Measurements from ENCODE around the gene CCDC122. TPM values are rescaled to one million over a fixed set of nuclear protein-coding genes. Genes with fewer than 3 reads are reported as not detected.

Gene CCDC122
- total and polyA plus RNA-seq, 2 donors (not counting 3 experiments of a cell fraction or from before 2014, with no cell fraction given) = 0.57 to 7.5 TPM

DNA sequence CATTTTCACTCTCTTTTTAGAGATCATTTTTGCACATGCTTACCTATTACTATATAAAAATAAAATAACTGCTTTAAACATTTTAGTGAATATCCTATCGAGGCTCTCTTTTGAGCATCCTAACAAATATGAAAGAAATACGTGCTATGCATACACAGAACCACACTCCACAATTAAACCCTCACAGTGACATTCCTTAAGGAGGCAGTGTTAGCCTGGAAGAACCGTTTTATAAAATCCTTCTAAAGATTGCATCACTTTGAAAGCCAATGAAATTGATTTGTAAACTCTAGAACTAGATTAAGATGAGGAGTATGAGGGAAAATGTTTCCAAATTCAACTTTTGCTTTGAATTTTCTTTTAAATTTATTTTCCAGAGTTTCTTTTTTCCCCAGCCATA lies 81.7 kb downstream of the CCDC122 start:
- H3K4me1 ChIP-seq (ENCODE audit: control insufficient read depth, extremely low read depth, insufficient read depth, low read length) = no peaks in the 10 kb centered on the region
- no peaks in the 10 kb centered on the region for H3K9me3 ChIP-seq (replicated peaks; ENCODE audit: control insufficient read depth, insufficient read depth, low read length)
- H3K9ac ChIP-seq (replicated peaks; ENCODE audit: extremely low read depth, insufficient read depth, low read length) = no peak overlapping the region
- dilution Hi-C loops (cut with MboI; ENCODE audit: extremely low pct_ligation_motif_present, low sequenced_read_pairs) (no loop called here), intact Hi-C loops (cut with micrococcal nuclease) (no loop called here)
- no peaks in the 10 kb centered on the region for H4K20me1 ChIP-seq (replicated peaks; ENCODE audit: control insufficient read depth, extremely low read depth, insufficient read depth, low read length)
- TF ChIP-seq POLR2AphosphoS5 (IDR thresholded peaks at IDR 0.05; ENCODE audit: insufficient read depth, low read depth, low read length) = no peak
- no peak for TF ChIP-seq POLR2A (IDR thresholded peaks at IDR 0.05; ENCODE audit: low read depth, low read length)
- TF ChIP-seq MYC (IDR thresholded peaks at IDR 0.05; ENCODE audit: low read depth, low read length) = no peak
- no peak for TF ChIP-seq GATA2 (IDR thresholded peaks at IDR 0.05; ENCODE audit: insufficient read depth, insufficient read length, low read depth, low read length)
- no peak for TF ChIP-seq EZH2 (IDR thresholded peaks at IDR 0.05; ENCODE audit: borderline replicate concordance, low read depth, low read length, severe bottlenecking)
- TF ChIP-seq, protein P1, sequence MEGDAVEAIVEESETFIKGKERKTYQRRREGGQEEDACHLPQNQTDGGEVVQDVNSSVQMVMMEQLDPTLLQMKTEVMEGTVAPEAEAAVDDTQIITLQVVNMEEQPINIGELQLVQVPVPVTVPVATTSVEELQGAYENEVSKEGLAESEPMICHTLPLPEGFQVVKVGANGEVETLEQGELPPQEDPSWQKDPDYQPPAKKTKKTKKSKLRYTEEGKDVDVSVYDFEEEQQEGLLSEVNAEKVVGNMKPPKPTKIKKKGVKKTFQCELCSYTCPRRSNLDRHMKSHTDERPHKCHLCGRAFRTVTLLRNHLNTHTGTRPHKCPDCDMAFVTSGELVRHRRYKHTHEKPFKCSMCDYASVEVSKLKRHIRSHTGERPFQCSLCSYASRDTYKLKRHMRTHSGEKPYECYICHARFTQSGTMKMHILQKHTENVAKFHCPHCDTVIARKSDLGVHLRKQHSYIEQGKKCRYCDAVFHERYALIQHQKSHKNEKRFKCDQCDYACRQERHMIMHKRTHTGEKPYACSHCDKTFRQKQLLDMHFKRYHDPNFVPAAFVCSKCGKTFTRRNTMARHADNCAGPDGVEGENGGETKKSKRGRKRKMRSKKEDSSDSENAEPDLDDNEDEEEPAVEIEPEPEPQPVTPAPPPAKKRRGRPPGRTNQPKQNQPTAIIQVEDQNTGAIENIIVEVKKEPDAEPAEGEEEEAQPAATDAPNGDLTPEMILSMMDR (IDR thresholded peaks at IDR 0.05; ENCODE audit: extremely low read depth in 1 of 2, insufficient read depth in 1 of 2, low read depth in 1 of 2, low read length in 2 of 2) = no peak
- no peak for TF ChIP-seq JUN (IDR thresholded peaks at IDR 0.05; ENCODE audit: borderline replicate concordance, insufficient read depth, insufficient read length, low read depth)
- TF ChIP-seq MAX (IDR thresholded peaks at IDR 0.05; ENCODE audit: insufficient read depth, insufficient read length) = no peak
- no peak for TF ChIP-seq FOS (IDR thresholded peaks at IDR 0.05; ENCODE audit: borderline replicate concordance, insufficient read depth, low read length)
- no peak overlapping the region for H3K4me3 ChIP-seq (replicated peaks in 1 of 3; ENCODE audit: insufficient read depth in 1 of 3, low read depth in 1 of 3, low read length in 3 of 3)
- no peak overlapping the region for H2AFZ ChIP-seq (ENCODE audit: low read depth, low read length)
- H3K79me2 ChIP-seq (ENCODE audit: control insufficient read depth, insufficient read depth, low read length) = no peaks in the 10 kb centered on the region
- POLR2A ChIA-PET = no interaction called here
- CTCF ChIA-PET = no interaction called here
- no peaks in the 10 kb centered on the region for H3K9me1 ChIP-seq (replicated peaks; ENCODE audit: control insufficient read depth, extremely low read depth, insufficient read depth, low read length)
- H3K27me3 ChIP-seq (ENCODE audit: control insufficient read depth in 2 of 2, insufficient read depth in 2 of 2, low read length in 2 of 2) = no peaks in the 10 kb centered on the region
- FAIRE-seq (no peak), DNase-seq (ENCODE audit: low read depth, low spot score) (no peak)
- no TSS peak for BruUV-seq (replicated peaks)
- H3K27ac ChIP-seq (ENCODE audit: insufficient read depth, low read depth, low read length) = no peak overlapping the region
- no peaks in the 10 kb centered on the region for H3K36me3 ChIP-seq (ENCODE audit: control insufficient read depth in 2 of 2, extremely low read depth in 1 of 2, insufficient read depth in 2 of 2, low read length in 2 of 2)
- H3K4me2 ChIP-seq (ENCODE audit: insufficient read depth, low read length) = no peak overlapping the region

All from endothelial cell of umbilical vein (primary cell).